GM12801 (cell line): ENCODE data around the gene DUOX1.

Experiments
- TF ChIP-seq, protein P1 (sequence below): IDR thresholded peaks from one replicate; pipeline ENCODE4 v1.5.1; 2011; ENCODE audit warnings: control low read depth; ENCODE audit not compliant: insufficient read length; ENCODE audit errors: extremely low read depth

Gene DUOX1

DNA sequence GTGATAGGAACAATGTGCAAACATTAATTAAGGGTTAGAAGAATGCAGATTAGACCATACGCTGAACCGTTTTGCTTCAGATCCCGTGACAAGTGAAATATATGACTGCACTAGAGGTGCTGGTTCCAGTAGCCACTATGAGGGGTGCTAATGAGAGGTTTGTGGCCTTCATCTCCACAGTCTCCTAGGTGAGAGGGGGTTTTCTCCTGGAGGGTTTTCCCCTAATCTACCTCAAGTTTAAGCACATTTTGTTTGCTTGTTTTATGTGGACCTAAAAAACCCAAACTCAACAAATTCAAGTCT is 71.7 kb downstream of the DUOX1 start:
- TF ChIP-seq, protein P1, sequence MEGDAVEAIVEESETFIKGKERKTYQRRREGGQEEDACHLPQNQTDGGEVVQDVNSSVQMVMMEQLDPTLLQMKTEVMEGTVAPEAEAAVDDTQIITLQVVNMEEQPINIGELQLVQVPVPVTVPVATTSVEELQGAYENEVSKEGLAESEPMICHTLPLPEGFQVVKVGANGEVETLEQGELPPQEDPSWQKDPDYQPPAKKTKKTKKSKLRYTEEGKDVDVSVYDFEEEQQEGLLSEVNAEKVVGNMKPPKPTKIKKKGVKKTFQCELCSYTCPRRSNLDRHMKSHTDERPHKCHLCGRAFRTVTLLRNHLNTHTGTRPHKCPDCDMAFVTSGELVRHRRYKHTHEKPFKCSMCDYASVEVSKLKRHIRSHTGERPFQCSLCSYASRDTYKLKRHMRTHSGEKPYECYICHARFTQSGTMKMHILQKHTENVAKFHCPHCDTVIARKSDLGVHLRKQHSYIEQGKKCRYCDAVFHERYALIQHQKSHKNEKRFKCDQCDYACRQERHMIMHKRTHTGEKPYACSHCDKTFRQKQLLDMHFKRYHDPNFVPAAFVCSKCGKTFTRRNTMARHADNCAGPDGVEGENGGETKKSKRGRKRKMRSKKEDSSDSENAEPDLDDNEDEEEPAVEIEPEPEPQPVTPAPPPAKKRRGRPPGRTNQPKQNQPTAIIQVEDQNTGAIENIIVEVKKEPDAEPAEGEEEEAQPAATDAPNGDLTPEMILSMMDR: no peak

DNA sequence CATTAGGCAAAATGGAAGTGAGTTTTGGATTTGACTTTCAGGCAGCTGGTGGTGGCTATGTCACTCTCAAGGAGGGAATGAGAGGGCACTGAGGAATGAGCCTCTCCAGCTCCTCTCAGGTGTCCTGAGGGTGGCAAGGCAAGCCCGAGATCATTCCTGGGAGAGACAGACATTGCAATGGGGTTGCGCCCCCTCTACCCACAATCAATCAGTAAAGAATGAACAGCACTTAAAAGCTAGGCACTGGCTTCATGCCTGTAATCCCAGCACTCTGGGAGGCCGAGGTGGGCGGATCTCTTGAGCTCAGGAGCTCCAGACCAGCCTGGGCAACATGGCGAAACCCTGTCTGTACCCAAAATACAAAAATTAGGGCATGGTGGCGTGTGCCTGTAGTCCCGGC is 72.1 kb downstream of the DUOX1 start:
- TF ChIP-seq, protein P1: no peak

DNA sequence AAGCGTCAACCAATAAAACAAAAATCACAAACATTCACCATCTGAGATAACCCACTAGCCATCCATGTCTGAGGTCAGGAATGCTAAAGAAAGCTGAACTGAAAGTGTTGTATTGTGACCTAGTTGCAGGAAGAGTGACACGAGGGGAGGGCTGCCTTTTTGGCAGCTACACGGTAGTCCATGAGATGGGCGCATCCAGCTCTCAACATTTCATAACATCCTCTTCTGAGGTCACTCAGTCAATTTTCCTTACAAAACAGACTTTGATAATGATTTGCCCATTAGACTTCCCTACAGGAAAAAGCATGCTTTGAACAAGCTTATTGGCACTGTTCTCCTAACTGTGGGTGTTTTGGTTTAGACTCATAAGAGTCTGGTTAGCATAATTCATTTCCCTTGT is 73.4 kb downstream of the DUOX1 start:
- TF ChIP-seq, protein P1: no peak

DNA sequence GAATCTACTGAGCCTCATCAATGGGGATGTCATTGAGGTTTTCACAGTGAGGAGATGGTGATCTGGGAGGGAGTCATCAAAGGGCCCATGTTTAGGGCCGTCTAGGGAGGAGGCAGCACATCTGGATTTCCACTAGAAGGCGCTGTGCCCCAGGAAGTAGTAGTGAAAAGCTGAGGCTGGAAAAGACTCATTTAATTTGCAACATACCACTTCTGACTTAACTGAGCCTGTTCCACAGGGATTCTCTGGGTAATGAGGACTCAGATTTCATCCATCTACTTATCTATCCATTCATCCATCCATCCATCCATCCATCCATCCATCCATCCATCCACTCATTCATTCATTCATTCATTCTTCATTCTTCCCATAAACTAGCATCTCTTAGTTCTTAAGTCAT is 75.4 kb downstream of the DUOX1 start:
- TF ChIP-seq, protein P1: peak; percentile 39

DNA sequence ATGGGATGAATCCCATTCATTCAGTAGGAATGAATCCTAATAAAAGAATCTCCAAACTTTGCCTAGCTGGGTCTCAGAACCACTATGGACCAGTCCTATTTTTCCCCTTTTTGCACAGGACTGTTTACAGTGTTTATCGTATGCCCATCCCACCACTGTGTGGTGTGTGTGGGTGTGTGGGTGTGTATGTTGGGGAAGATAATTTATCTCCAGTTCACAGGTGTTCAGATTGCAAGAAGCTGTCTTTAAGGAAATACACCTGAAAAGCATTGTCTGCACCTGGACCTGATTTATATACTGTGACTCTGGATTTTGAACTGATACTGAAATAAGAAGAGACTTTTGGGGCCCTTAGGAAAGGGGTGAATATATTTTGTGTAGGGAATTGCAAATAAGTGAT is 82.7 kb downstream of the DUOX1 start:
- TF ChIP-seq, protein P1: no peak
